IPS DF 4.7 (cell line): ENCODE results near the gene ZNF813.
"Not testable (repeated sequence)": the region's sequence is repeated elsewhere in the genome, so short reads cannot be mapped to it uniquely, and the experiment has no call there.

Experiments
- DNase-seq: peaks from one replicate; pipeline ENCODE4 v3.0.0-alpha.2; 2013; ENCODE audit warnings: low spot score; ENCODE audit errors: extremely low read depth

The ZNF813 gene

GRCh38 chr19:53483751-53484150, 16.2 kb downstream of the ZNF813 start:
- DNase-seq = not testable (repeated sequence)

DNA sequence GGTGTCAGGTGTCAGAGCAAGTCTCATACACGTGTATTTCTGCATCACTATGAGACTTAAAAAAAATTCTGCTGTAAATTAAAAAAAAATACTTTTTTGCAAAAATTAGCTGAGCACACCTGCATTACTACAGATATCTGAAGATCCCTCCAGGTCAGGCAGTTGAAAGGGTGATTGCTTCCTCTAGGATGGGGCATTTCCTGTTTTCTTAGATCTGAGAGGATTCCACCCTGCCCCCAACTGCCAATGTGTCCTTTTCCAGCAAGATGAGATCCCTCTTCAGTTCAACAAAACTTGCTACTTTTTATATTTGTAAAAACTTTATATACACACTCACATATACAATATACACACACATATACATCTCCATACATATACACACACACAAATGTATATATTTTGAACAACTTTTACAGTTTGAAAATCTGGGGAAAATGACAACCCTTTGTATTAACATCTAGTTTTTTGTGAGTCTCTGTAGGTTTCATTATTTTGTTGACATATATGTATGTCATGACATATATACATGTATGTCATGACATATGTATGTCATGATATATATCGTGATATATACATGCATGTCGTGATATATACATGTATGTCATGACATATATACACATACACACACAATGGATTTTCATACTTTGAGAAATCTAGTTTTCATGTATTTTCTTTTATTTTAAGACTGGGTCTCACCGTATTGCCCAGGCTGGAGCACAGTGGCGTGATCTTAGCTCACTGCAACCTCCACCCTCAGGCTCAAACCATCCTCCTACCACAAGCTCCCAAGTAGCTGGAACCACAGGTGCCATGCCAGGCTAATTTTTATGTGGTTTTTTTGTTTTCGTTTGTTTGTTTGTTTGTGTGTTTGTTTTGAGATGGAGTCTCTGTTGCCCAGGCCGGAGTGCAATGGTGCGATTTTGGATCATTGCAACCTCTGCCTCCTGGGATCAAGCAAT, 17.8 kb downstream of the ZNF813 start:
- DNase-seq = no peak

- DNase-seq = no peak
These were observed 24.6 kb downstream of the ZNF813 start for GRCh38 chr19:53492153-53492552.

GRCh38 chr19:53497311-53498023, 29.9 kb downstream of the ZNF813 start:
- DNase-seq = not testable (repeated sequence)

- not testable (repeated sequence) for DNase-seq
These were observed 30.5 kb downstream of the ZNF813 start for GRCh38 chr19:53498024-53498395.

DNA sequence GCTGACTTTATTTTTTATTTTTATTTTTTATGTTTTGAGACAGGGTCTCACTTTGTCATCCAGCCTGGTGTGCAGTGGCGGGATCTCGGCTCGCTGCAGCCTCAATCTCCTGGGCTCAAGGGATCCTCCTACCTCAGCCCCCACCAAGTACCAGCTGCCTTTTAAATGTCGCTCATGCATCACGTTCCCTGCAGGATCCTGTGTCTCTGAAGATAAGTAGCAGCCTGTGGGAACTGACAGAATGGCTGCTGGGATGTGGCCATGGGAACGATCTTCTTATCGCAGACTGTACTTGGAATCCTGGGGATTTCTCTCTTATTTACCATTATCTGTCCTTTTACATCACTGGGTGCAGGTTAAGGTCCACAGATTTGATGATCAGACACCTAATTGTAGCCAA, 35.6 kb downstream of the ZNF813 start:
- DNase-seq = not testable (repeated sequence)

- not testable (repeated sequence) for DNase-seq
These were observed 36.3 kb downstream of the ZNF813 start for GRCh38 chr19:53503671-53504364.

- DNase-seq = not testable (repeated sequence)
These were observed 36.8 kb downstream of the ZNF813 start for GRCh38 chr19:53504365-53504703.

DNA sequence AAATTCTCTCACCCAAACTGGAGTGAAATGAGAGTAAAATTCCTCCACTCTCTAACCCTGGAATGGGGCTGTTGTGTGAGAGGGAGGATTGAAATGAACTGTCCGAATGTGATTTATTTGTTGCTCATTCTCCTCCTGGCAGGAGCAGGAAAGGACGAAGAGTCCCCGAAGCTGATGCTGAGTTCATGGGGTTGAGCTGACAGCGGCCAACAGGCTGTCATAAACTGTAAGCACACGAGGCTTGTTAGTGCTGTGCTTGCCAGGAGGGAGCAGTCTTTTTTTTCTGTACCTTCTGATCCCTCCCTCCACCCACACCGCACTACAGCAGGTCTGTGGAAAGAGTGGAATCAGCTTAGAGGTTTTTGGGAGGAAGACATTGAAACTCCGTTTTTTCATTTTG, 37.4 kb downstream of the ZNF813 start:
- DNase-seq = no peak

GRCh38 chr19:53506728-53507127, 39.2 kb downstream of the ZNF813 start:
- DNase-seq = no peak

DNA sequence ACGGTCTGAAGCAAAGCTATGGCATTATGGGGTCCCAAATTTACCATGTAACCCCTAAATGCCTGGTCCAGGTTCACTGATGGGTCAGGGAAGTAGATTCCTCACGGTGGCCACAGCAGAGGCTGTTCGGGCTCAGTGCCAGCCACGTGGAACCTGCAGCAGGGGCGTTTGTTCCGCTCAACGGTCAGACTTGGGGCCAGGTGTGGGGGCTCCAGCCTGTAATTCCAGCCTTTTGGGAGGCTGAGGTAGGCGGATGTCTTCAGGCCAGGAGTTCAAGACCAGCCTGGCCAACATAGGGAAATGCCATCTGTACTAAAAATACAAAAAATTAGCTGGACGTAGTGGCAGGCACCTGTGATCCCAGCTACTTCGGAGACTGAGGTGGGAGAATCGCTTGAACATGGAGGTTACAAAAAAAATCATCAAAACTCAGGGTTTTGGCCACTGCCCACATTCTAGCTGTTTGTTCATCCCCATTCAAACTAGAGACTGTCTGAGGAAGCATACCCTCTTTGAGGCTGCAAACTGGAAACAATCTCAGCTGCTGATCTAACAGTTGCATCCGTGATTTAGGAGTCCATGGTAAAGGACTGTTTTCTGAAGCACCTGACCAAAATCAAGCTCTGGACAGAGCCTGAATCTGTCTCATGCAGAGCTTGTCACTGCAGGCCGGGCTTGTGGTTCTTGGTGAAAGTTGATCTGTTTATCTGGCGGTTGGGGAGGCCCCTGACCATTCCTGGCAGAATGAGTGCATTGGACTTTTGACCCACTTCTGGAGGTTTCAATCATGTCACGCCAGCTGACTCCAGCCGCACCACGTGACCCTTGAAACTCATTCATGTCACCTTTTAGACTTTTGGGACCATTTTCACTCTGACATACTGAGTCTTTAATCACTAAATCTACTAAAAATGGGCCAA, 40.2 kb downstream of the ZNF813 start:
- no peak for DNase-seq

DNA sequence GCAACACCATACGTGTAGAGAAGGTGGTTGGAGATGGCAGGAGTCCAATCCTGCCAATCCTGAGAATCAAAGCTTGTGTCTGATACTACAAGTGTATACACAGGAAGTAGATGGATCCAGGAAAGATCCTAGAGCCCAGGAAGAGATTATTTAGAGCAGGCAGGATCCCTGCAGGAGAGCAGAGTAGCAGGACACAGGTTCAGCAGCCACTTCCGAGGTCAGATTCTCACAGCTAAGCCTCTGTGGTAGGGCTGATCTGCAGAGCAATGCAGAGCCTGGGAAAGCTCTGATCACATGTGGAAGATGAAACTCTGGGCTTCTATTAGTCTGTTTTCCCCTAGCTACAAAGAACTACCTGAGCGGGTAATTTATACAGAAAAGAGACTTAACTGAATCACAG, 41.9 kb downstream of the ZNF813 start:
- DNase-seq = no peak

DNA sequence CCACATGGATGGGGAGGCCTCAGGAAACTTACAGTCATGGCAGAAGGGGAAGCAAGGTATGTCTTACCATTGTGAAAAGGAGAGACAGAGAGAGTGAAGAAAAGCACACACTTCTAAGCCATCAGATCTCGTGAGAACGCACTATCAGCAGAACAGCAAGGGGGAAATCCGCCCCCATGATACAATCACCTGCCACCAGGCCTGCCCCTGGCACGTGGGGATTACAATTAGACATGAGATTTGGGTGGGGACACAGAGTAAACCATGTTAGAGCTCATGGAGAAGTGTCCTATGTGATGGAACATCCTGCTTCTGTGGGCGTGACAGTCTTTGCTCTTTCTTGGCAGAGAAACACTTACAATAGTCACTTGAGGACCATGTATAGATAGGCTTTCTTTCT, 42.3 kb downstream of the ZNF813 start:
- no peak for DNase-seq

DNA sequence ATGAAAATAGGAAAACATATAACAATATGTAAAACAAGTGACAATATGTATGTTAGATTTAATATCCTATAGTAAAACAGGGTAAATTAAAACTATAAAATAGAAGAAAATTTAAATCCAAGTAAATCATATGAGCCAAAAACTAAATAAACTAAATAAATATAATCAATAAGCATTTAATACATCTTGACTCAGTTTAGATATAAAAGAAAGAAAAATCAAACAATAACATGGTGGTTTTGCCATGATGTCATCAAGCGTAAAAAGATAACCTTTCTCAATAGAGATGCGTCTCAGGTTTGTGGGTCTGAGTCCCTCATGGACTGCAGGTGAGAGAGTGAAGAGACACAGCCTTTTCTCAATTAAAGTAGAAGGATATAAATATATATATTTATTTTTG, 43.8 kb downstream of the ZNF813 start:
- no peak for DNase-seq

GRCh38 chr19:53511933-53512374, 44.4 kb downstream of the ZNF813 start:
- DNase-seq = peak; percentile 72

DNA sequence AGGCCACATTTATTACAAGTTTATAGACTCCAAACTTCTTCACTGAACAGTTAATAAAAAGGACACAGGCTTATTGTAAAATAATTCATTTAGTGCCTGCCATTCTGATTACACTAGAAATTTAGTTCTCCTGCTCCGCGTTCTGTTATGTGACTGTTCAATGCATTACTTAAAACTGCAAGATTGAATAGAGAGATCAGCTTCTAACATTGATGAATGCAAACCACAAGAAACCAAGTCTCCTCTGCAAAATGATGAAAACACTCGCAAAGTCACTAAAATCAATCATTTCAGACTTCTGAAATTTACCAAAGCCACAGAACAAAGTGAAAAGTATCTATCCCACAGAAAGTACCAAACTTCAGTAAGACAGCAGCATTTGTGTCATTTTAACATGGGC, 47.5 kb downstream of the ZNF813 start:
- not testable (repeated sequence) for DNase-seq

DNA sequence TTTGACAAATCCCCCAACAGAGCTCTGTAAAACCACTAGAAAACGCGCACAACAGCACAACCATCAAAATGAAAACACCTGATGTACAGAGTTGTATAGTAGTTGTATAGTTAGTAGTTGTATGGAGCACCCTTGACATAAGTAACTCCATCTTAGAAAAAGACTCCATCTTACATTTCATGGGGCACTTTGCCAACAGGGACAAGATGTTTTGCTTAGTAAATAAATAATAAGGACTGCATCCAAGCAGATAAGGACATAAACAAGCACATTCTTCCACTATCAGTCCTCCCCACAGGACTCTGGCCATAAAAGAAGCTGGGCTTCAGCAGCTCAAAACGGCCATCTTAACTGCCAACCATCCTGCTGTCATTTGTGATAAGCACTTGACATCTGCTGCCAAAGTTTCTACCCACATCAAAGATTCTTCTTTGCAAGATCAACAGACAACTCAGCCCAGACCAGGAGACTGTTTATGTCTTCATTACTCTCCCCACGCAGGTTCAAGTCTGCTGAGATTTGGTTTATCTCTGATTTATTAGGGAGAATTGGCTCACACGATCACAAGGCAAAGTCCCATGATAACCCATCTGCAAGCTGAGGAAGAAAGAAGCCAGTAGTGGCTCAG, 49.7 kb downstream of the ZNF813 start:
- no peak for DNase-seq

DNA sequence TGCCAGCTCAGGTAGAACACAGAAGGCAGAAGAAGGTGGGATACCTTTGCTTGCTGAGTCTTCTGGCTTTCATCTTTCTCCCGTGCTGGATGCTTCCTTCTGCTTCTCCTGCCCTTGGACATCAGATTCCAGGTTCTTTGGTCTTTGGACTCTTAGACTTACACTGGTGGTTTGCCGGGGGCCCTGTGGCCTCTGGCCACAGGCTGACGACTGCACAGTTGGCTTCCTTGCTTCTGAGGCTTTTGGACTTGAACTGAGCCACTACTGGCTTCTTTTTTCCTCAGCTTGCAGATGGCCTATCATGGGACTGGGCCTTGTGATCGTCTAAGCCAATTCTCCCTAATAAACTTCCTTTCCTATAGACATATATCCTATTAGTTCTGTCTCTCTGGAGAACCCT, 50.6 kb downstream of the ZNF813 start:
- no peak for DNase-seq

DNA sequence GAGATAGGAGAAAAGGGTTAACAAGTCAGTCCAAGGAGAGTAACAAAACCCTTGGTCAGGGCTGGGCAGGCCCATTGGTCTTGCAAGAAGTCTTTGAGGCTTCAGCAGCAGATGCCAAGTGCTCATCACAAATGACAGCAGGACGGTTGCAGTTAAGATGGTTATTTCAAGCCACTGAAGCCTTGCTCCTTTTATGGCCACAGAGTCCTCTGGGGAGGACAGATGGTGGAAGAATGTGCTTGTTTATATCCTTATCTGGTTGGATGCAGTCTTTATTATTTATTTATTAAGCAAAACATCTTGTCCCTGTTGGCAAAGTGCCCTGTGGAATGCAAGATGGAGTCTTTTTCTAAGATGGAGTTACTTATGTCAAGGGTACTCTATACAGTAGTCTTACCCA, 51.2 kb downstream of the ZNF813 start:
- DNase-seq = no peak

GRCh38 chr19:53519446-53519845, 51.9 kb downstream of the ZNF813 start:
- DNase-seq = no peak
